RWPE2 (cell line): ENCODE data around the gene GAS2.

Experiments
- ATAC-seq: fragments of 200-7000 bp; cut with Tn5 transposase; 3 replicates; pipeline ENCODE4 v1.9.1; 2021; ENCODE audit warnings: low read depth
- DNase-seq: peaks from one replicate; pipeline ENCODE4 v3.0.0-alpha.2; 2020; ENCODE audit warnings: low spot score
- H3K27ac ChIP-seq: fragments of 450-650 bp; 2 replicates; pipeline ENCODE4 v1.5.1; 2017; ENCODE audit warnings: mild to moderate bottlenecking; ENCODE audit not compliant: poor library complexity, severe bottlenecking
- H3K27me3 ChIP-seq: fragments of 250-450 bp; sonication (Bioruptor Pico); 2 replicates; pipeline ENCODE4 v1.5.1; 2021; ENCODE audit warnings: mild to moderate bottlenecking, moderate library complexity; ENCODE audit not compliant: insufficient read depth, poor library complexity, severe bottlenecking
- H3K36me3 ChIP-seq: fragments of 250-450 bp; sonication (Bioruptor Pico); 2 replicates; pipeline ENCODE4 v1.5.1; 2020; ENCODE audit warnings: low read depth, mild to moderate bottlenecking, moderate library complexity
- H3K4me1 ChIP-seq: fragments of 250-450 bp; sonication (Bioruptor Pico); 2 replicates; pipeline ENCODE4 v1.5.1; 2021; ENCODE audit warnings: mild to moderate bottlenecking, moderate library complexity; ENCODE audit not compliant: insufficient read depth, poor library complexity, severe bottlenecking
- H3K4me3 ChIP-seq: fragments of 250-450 bp; sonication (Bioruptor Pico); 2 replicates; pipeline ENCODE4 v1.5.1; 2021; ENCODE audit warnings: mild to moderate bottlenecking, moderate library complexity; ENCODE audit not compliant: severe bottlenecking
- H3K9me3 ChIP-seq: fragments of 250-450 bp; sonication (Bioruptor Pico); 2 replicates; pipeline ENCODE4 v1.5.1; 2021; ENCODE audit warnings: mild to moderate bottlenecking, moderate library complexity; ENCODE audit not compliant: severe bottlenecking
- CTCF ChIP-seq: fragments of 450-650 bp; IDR thresholded peaks from one replicate; pipeline ENCODE4 v1.5.1; 2017; ENCODE audit warnings: mild to moderate bottlenecking, moderate library complexity; ENCODE audit not compliant: poor library complexity, severe bottlenecking

The GAS2 gene

GRCh38 chr11:22626573-22627239, 39.7 kb upstream of the GAS2 start:
- H3K36me3 ChIP-seq = peaks cover 4% of the 10 kb centered on the region; the same call in 1 of the 2 replicates
- ATAC-seq (no peak), DNase-seq (no peak)
- peak overlapping the region; percentile 71 for H3K27ac ChIP-seq
- peaks cover 11% of the 10 kb centered on the region for H3K4me1 ChIP-seq
- H3K4me3 ChIP-seq = no peak overlapping the region
- TF ChIP-seq CTCF = no peak
- H3K9me3 ChIP-seq = no peaks in the 10 kb centered on the region
- no peaks in the 10 kb centered on the region for H3K27me3 ChIP-seq

GRCh38 chr11:22627421-22627820, 39.0 kb upstream of the GAS2 start:
- H3K36me3 ChIP-seq = peaks cover 4% of the 10 kb centered on the region; the same call in 1 of the 2 replicates
- H3K27me3 ChIP-seq = no peaks in the 10 kb centered on the region
- TF ChIP-seq CTCF = no peak
- no peak overlapping the region for H3K27ac ChIP-seq
- DNase-seq (no peak), ATAC-seq (no peak)
- no peak overlapping the region for H3K4me3 ChIP-seq
- peaks cover 11% of the 10 kb centered on the region for H3K4me1 ChIP-seq
- no peaks in the 10 kb centered on the region for H3K9me3 ChIP-seq

- no peak overlapping the region for H3K4me3 ChIP-seq
- H3K4me1 ChIP-seq = no peaks in the 10 kb centered on the region
- DNase-seq (no peak), ATAC-seq (no peak; the same call in 2 of the 3 replicates)
- no peaks in the 10 kb centered on the region for H3K27me3 ChIP-seq
- H3K27ac ChIP-seq = no peak overlapping the region
- TF ChIP-seq CTCF = no peak
- H3K36me3 ChIP-seq = no peaks in the 10 kb centered on the region
- H3K9me3 ChIP-seq = no peaks in the 10 kb centered on the region
Observed at GRCh38 chr11:22633354-22633902, 33.0 kb upstream of the GAS2 start.

GRCh38 chr11:22634897-22635629, 31.3 kb upstream of the GAS2 start:
- Histone ChIP-seq H3K9me3 (no peaks in the 10 kb centered on the region), H3K4me3 (no peak overlapping the region), H3K4me1 (no peaks in the 10 kb centered on the region), H3K36me3 (no peaks in the 10 kb centered on the region), H3K27ac (no peak overlapping the region), H3K27me3 (no peaks in the 10 kb centered on the region)
- ATAC-seq = peak; percentile 57; the same call in 2 of the 3 replicates
- no peak for TF ChIP-seq CTCF
- DNase-seq = no peak

- H3K27me3 ChIP-seq = no peaks in the 10 kb centered on the region
- H3K4me3 ChIP-seq = no peak overlapping the region
- no peaks in the 10 kb centered on the region for H3K4me1 ChIP-seq
- no peak for DNase-seq
- no peak for TF ChIP-seq CTCF
- ATAC-seq = no peak
- H3K9me3 ChIP-seq = no peaks in the 10 kb centered on the region
- H3K27ac ChIP-seq = no peak overlapping the region
- H3K36me3 ChIP-seq = no peaks in the 10 kb centered on the region
Observed at GRCh38 chr11:22635689-22636088, 30.7 kb upstream of the GAS2 start.
